ENCODE data around the gene IFT122.

DNA sequence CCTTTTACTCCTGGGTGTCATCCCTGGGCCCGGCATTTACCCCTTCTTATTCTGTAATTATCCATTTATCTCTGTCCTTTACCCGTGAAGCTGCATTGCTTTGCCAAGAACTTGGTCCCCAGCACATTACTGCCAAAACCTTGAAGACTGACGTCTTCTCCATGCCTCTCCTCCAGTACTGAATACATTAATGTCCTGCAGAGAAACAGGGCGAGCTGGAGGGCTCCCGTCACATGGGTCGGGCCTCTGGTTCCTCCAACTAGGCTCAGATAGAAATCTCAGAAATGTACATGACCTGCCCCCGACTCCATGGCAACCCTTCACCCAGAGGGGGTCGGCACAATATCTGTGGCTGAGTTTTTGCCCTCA, 12.0 kb upstream of the IFT122 start:
- no peak for TF ChIP-seq POLR2A (IDR thresholded peaks at IDR 0.05)
- TF ChIP-seq, protein P1, sequence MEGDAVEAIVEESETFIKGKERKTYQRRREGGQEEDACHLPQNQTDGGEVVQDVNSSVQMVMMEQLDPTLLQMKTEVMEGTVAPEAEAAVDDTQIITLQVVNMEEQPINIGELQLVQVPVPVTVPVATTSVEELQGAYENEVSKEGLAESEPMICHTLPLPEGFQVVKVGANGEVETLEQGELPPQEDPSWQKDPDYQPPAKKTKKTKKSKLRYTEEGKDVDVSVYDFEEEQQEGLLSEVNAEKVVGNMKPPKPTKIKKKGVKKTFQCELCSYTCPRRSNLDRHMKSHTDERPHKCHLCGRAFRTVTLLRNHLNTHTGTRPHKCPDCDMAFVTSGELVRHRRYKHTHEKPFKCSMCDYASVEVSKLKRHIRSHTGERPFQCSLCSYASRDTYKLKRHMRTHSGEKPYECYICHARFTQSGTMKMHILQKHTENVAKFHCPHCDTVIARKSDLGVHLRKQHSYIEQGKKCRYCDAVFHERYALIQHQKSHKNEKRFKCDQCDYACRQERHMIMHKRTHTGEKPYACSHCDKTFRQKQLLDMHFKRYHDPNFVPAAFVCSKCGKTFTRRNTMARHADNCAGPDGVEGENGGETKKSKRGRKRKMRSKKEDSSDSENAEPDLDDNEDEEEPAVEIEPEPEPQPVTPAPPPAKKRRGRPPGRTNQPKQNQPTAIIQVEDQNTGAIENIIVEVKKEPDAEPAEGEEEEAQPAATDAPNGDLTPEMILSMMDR (IDR thresholded peaks at IDR 0.05): no peak
